ENCODE measurements around the gene POR. TPM values are rescaled to one million over a fixed set of nuclear protein-coding genes. Genes with fewer than 3 reads are reported as not detected.

The POR gene
- total RNA-seq, 1 donor from 2014 or later = 88.6 TPM

- peaks cover 6% of the 10 kb centered on the region for H3K4me1 Mint-ChIP-seq
- peaks cover 7% of the 10 kb centered on the region for H3K9me3 Mint-ChIP-seq
- TF ChIP-seq, protein P1, sequence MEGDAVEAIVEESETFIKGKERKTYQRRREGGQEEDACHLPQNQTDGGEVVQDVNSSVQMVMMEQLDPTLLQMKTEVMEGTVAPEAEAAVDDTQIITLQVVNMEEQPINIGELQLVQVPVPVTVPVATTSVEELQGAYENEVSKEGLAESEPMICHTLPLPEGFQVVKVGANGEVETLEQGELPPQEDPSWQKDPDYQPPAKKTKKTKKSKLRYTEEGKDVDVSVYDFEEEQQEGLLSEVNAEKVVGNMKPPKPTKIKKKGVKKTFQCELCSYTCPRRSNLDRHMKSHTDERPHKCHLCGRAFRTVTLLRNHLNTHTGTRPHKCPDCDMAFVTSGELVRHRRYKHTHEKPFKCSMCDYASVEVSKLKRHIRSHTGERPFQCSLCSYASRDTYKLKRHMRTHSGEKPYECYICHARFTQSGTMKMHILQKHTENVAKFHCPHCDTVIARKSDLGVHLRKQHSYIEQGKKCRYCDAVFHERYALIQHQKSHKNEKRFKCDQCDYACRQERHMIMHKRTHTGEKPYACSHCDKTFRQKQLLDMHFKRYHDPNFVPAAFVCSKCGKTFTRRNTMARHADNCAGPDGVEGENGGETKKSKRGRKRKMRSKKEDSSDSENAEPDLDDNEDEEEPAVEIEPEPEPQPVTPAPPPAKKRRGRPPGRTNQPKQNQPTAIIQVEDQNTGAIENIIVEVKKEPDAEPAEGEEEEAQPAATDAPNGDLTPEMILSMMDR (IDR thresholded peaks at IDR 0.05; ENCODE audit: unreplicated experiment) = no peak
- no peak overlapping the region for H3K27ac Mint-ChIP-seq
- peaks cover 13% of the 10 kb centered on the region for H3K36me3 Mint-ChIP-seq
- DNase-seq (ENCODE audit: low spot score in 2 of 2, unreplicated experiment in 2 of 2) = no peak
- no peak overlapping the region for H3K4me3 Mint-ChIP-seq
- no peaks in the 10 kb centered on the region for H3K27me3 Mint-ChIP-seq (ENCODE audit: low read depth)
These were observed 24.0 kb downstream of the POR start for GRCh38 chr7:75938921-75939320.

DNA sequence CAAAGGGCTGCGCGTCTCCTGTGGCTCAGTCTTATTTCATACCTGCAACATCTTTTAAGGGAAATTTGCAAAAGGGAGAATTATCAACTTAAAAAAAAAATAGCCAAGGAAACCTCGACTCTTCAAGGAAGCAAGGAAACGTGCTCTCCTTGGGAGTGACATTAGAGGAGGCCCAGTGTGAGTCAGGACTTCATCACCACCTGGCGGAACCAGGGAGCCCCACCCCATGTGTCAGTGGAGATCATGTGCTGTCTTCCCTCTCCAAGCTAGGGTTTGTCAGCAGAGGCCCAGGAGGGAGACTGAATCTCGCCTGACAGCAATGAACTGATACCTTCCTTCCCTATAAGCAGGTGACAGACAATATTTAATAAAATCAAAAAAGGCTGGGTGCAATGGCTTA is 28.9 kb downstream of the POR start:
- H3K27ac Mint-ChIP-seq = no peak overlapping the region
- peaks cover 21% of the 10 kb centered on the region for H3K36me3 Mint-ChIP-seq
- peaks cover 3% of the 10 kb centered on the region for H3K4me1 Mint-ChIP-seq
- no peaks in the 10 kb centered on the region for H3K27me3 Mint-ChIP-seq (ENCODE audit: low read depth)
- no peak for DNase-seq (ENCODE audit: low spot score in 2 of 2, unreplicated experiment in 2 of 2)
- peaks cover 5% of the 10 kb centered on the region for H3K9me3 Mint-ChIP-seq
- H3K4me3 Mint-ChIP-seq = no peak overlapping the region
- TF ChIP-seq, protein P1 (IDR thresholded peaks at IDR 0.05; ENCODE audit: unreplicated experiment) = no peak

GRCh38 chr7:75944507-75944906 is 29.6 kb downstream of the POR start:
- no peak overlapping the region for H3K4me3 Mint-ChIP-seq
- H3K27me3 Mint-ChIP-seq (ENCODE audit: low read depth) = no peaks in the 10 kb centered on the region
- no peak overlapping the region for H3K27ac Mint-ChIP-seq
- TF ChIP-seq, protein P1 (IDR thresholded peaks at IDR 0.05; ENCODE audit: unreplicated experiment) = no peak
- DNase-seq (ENCODE audit: low spot score in 2 of 2, unreplicated experiment in 2 of 2) = no peak
- H3K9me3 Mint-ChIP-seq = peaks cover 5% of the 10 kb centered on the region
- peaks cover 21% of the 10 kb centered on the region for H3K36me3 Mint-ChIP-seq
- peaks cover 3% of the 10 kb centered on the region for H3K4me1 Mint-ChIP-seq

- H3K27me3 Mint-ChIP-seq (ENCODE audit: low read depth) = no peaks in the 10 kb centered on the region
- TF ChIP-seq, protein P1 (IDR thresholded peaks at IDR 0.05; ENCODE audit: unreplicated experiment) = no peak
- no peak for DNase-seq (ENCODE audit: low spot score in 2 of 2, unreplicated experiment in 2 of 2)
- peak overlapping the region; percentile 39 for H3K27ac Mint-ChIP-seq
- H3K4me3 Mint-ChIP-seq = no peak overlapping the region
- peaks cover 21% of the 10 kb centered on the region for H3K36me3 Mint-ChIP-seq
- H3K9me3 Mint-ChIP-seq = peaks cover 5% of the 10 kb centered on the region
- H3K4me1 Mint-ChIP-seq = peaks cover 7% of the 10 kb centered on the region
These were observed 30.6 kb downstream of the POR start for GRCh38 chr7:75945297-75946168.

GRCh38 chr7:75946207-75946855 is 31.4 kb downstream of the POR start:
- H3K36me3 Mint-ChIP-seq = peaks cover 16% of the 10 kb centered on the region
- peaks cover 5% of the 10 kb centered on the region for H3K9me3 Mint-ChIP-seq
- peaks cover 7% of the 10 kb centered on the region for H3K4me1 Mint-ChIP-seq
- TF ChIP-seq, protein P1 (IDR thresholded peaks at IDR 0.05; ENCODE audit: unreplicated experiment) = no peak
- H3K4me3 Mint-ChIP-seq = no peak overlapping the region
- no peaks in the 10 kb centered on the region for H3K27me3 Mint-ChIP-seq (ENCODE audit: low read depth)
- DNase-seq (ENCODE audit: low spot score in 2 of 2, unreplicated experiment in 2 of 2) = no peak
- no peak overlapping the region for H3K27ac Mint-ChIP-seq

Data from mesothelial cell of epicardium (in vitro differentiated cells).